ENCODE measurements around the gene NFATC4.
"Not testable (repeated sequence)": the region's sequence is repeated elsewhere in the genome, so short reads cannot be mapped to it uniquely, and the experiment has no call there.

The NFATC4 gene

DNA sequence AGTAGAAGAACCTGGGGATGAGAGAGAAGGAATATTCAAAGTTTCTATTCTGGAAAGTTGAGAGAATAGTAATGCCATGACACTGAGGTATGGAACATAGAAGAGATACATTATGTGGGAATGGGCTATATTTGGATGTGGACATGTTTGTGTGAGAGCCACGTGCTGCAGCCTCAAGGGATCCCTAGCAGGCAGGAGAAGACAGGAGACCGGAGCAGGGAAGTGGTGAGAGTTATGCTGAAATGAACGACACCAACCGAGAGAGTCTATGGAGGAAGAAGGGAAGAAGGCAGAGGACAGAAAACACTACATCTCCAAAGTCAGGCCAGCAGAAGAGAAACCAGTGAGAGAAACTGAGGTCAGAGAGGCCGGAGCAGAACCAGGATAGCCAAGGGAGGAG, 18.2 kb upstream of the NFATC4 start:
- Mint-ChIP-seq H3K4me1 (ENCODE audit: low read depth) (no peaks in the 10 kb centered on the region), H3K9me3 (no peaks in the 10 kb centered on the region), H3K27me3 (ENCODE audit: low read depth) (peaks cover 53% of the 10 kb centered on the region), H3K4me3 (no peak overlapping the region), H3K36me3 (ENCODE audit: low read depth) (no peaks in the 10 kb centered on the region), H3K27ac (no peak overlapping the region)
- no peak for DNase-seq (ENCODE audit: low spot score)

GRCh38 chr14:24351517-24351916, 16.5 kb upstream of the NFATC4 start:
- Mint-ChIP-seq H3K27me3 (ENCODE audit: low read depth) (peaks cover 49% of the 10 kb centered on the region), H3K4me3 (no peak overlapping the region), H3K27ac (no peak overlapping the region), H3K9me3 (no peaks in the 10 kb centered on the region), H3K36me3 (ENCODE audit: low read depth) (no peaks in the 10 kb centered on the region), H3K4me1 (ENCODE audit: low read depth) (no peaks in the 10 kb centered on the region)
- no peak for DNase-seq (ENCODE audit: low spot score)

DNA sequence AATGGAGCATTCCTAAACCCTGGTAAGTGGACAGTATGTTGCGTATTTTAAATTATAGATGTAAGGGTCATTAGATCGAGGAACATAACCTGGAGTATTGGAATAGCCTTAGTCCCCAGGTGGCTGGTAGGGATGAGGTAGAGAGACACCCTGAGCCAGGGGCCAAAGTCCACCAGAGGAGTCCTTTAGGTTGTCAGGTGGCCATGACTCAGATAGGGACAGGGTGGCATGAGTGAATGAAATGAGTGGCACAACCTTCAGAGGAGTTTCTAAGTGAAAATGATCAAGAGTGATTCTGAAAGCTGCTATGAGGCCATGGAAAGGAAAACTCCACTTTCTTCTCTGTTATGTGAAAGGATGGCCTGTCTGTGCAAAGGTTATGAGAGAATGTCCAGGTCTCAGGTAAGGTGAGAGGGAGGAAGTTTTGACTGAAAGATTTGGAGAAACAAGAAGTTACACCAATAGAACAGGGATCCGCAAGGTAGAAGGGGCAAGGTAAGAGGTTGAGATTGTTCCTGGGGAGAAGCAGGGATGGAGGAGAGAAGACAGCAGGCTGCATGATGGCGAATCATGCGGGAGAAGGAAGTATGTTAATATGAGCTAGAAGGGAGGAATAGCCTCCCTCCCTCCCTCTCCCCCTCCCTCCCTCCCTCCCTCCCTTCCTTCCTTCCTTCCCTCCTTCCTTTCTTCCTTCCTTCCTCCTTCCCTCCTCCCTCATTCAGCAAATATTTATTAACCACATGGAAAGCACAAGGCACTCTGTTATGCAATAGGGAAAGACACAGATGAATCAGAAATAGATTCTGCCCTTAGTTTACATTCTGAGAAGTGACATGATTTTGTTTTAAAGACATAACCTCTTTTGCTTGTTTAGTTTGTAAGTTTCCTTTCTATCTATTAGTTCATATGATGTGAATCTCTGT, 14.2 kb upstream of the NFATC4 start:
- Mint-ChIP-seq H3K36me3 (ENCODE audit: low read depth) (no peaks in the 10 kb centered on the region), H3K4me3 (no peak overlapping the region), H3K9me3 (no peaks in the 10 kb centered on the region), H3K4me1 (ENCODE audit: low read depth) (no peaks in the 10 kb centered on the region), H3K27me3 (ENCODE audit: low read depth) (peaks cover 47% of the 10 kb centered on the region), H3K27ac (no peak overlapping the region)
- DNase-seq (ENCODE audit: low spot score), result no peak

DNA sequence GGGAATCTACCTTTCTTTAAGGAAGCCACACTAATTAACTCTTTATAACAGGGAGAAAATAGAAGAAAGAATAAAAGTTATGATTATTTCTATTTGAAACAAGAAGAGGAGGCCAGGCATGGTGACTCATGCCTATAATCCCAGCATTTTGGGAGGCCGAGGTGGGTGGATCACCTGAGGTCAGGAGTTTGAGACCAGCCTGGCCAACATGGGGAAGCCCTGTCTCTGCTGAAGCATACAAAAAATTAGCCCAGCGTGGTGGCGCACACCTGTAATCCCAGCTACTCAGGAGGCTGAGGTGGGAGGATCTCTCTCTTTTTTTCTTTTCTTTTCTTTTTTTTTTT, 13.5 kb upstream of the NFATC4 start:
- not testable (repeated sequence) for H3K4me1 Mint-ChIP-seq (ENCODE audit: low read depth); H3K36me3 Mint-ChIP-seq (ENCODE audit: low read depth); H3K9me3 Mint-ChIP-seq; H3K27ac Mint-ChIP-seq; H3K4me3 Mint-ChIP-seq; DNase-seq (ENCODE audit: low spot score)
- H3K27me3 Mint-ChIP-seq (ENCODE audit: low read depth), result peaks cover 41% of the 10 kb centered on the region

DNA sequence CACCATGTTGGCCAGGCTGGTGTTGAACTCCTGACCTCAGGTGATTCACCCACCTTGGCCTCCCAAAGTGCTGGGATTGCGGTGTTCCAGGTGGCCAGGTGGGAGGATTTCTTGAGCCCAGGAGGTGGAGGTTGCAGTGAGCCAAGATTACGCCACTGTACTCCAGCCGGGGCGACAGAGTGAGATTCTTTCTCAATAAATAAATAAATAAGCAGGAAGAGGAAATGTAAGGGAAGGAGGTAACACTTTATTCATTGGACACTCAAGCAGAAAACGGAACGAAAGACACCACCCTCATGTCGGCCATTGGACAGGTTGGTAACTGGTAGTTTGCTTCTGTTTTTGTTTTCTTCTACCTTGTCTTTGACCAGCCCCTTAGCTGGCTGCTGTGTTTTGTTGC, 13.0 kb upstream of the NFATC4 start:
- no peaks in the 10 kb centered on the region for H3K9me3 Mint-ChIP-seq
- no peaks in the 10 kb centered on the region for H3K4me1 Mint-ChIP-seq (ENCODE audit: low read depth)
- no peaks in the 10 kb centered on the region for H3K36me3 Mint-ChIP-seq (ENCODE audit: low read depth)
- H3K27ac Mint-ChIP-seq, result no peak overlapping the region
- DNase-seq (ENCODE audit: low spot score), result no peak
- no peak overlapping the region for H3K4me3 Mint-ChIP-seq
- peaks cover 41% of the 10 kb centered on the region for H3K27me3 Mint-ChIP-seq (ENCODE audit: low read depth)

GRCh38 chr14:24356208-24356607, 11.8 kb upstream of the NFATC4 start:
- peaks cover 40% of the 10 kb centered on the region for H3K27me3 Mint-ChIP-seq (ENCODE audit: low read depth)
- no peaks in the 10 kb centered on the region for H3K4me1 Mint-ChIP-seq (ENCODE audit: low read depth)
- H3K36me3 Mint-ChIP-seq (ENCODE audit: low read depth), result no peaks in the 10 kb centered on the region

DNA sequence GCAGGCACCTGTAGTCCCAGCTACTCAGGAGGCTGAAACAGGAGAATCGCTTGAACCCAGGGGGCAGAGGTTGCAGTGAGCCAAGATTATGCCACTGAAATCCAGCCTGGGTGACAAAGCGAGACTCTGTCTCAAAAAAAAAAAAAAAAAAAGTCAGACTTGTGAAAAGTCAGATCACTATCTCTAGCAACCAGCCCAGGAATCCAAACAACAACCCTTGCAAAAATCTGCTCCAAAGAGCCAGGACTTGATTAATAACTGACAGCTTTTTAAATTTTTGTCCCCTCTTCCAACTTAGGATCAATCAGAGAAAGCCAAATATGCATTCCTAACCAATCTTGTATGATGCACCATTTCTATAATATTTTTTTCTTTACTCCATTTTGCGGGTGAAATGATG, 7.7 kb upstream of the NFATC4 start:
- peaks cover under 1% of the 10 kb centered on the region for H3K4me1 Mint-ChIP-seq (ENCODE audit: low read depth)
- no peak overlapping the region for H3K4me3 Mint-ChIP-seq
- no peak overlapping the region for H3K27ac Mint-ChIP-seq
- DNase-seq (ENCODE audit: low spot score), result no peak
- peaks cover 48% of the 10 kb centered on the region for H3K27me3 Mint-ChIP-seq (ENCODE audit: low read depth)
- H3K36me3 Mint-ChIP-seq (ENCODE audit: low read depth), result no peaks in the 10 kb centered on the region
- no peaks in the 10 kb centered on the region for H3K9me3 Mint-ChIP-seq

More at GRCh38 chr14:24356208-24356607, 11.8 kb upstream of the NFATC4 start:
- no peak for DNase-seq (ENCODE audit: low spot score)
- no peaks in the 10 kb centered on the region for H3K9me3 Mint-ChIP-seq
- no peak overlapping the region for H3K27ac Mint-ChIP-seq
- no peak overlapping the region for H3K4me3 Mint-ChIP-seq

GRCh38 chr14:24361326-24361725, 6.7 kb upstream of the NFATC4 start:
- Mint-ChIP-seq H3K27ac (no peak overlapping the region), H3K27me3 (ENCODE audit: low read depth) (peaks cover 58% of the 10 kb centered on the region), H3K36me3 (ENCODE audit: low read depth) (no peaks in the 10 kb centered on the region), H3K9me3 (no peaks in the 10 kb centered on the region), H3K4me3 (no peak overlapping the region), H3K4me1 (ENCODE audit: low read depth) (peaks cover 8% of the 10 kb centered on the region)
- no peak for DNase-seq (ENCODE audit: low spot score)

- Mint-ChIP-seq H3K36me3 (ENCODE audit: low read depth) (no peaks in the 10 kb centered on the region), H3K4me1 (ENCODE audit: low read depth) (peaks cover 13% of the 10 kb centered on the region), H3K9me3 (no peaks in the 10 kb centered on the region), H3K4me3 (no peak overlapping the region), H3K27ac (no peak overlapping the region), H3K27me3 (ENCODE audit: low read depth) (peaks cover 64% of the 10 kb centered on the region)
- DNase-seq (ENCODE audit: low spot score), result no peak
Observed at GRCh38 chr14:24362241-24362960, 5.6 kb upstream of the NFATC4 start.

GRCh38 chr14:24363401-24363800, 4.6 kb upstream of the NFATC4 start:
- Mint-ChIP-seq H3K27me3 (ENCODE audit: low read depth) (peaks cover 70% of the 10 kb centered on the region), H3K9me3 (no peaks in the 10 kb centered on the region), H3K4me3 (no peak overlapping the region), H3K4me1 (ENCODE audit: low read depth) (peaks cover 18% of the 10 kb centered on the region), H3K27ac (no peak overlapping the region), H3K36me3 (ENCODE audit: low read depth) (no peaks in the 10 kb centered on the region)
- DNase-seq (ENCODE audit: low spot score), result no peak

- Mint-ChIP-seq H3K36me3 (ENCODE audit: low read depth) (no peaks in the 10 kb centered on the region), H3K4me3 (no peak overlapping the region), H3K4me1 (ENCODE audit: low read depth) (peaks cover 18% of the 10 kb centered on the region), H3K27ac (no peak overlapping the region), H3K9me3 (no peaks in the 10 kb centered on the region), H3K27me3 (ENCODE audit: low read depth) (peaks cover 72% of the 10 kb centered on the region)
- no peak for DNase-seq (ENCODE audit: low spot score)
Observed at GRCh38 chr14:24364841-24365240, 3.1 kb upstream of the NFATC4 start.

DNA sequence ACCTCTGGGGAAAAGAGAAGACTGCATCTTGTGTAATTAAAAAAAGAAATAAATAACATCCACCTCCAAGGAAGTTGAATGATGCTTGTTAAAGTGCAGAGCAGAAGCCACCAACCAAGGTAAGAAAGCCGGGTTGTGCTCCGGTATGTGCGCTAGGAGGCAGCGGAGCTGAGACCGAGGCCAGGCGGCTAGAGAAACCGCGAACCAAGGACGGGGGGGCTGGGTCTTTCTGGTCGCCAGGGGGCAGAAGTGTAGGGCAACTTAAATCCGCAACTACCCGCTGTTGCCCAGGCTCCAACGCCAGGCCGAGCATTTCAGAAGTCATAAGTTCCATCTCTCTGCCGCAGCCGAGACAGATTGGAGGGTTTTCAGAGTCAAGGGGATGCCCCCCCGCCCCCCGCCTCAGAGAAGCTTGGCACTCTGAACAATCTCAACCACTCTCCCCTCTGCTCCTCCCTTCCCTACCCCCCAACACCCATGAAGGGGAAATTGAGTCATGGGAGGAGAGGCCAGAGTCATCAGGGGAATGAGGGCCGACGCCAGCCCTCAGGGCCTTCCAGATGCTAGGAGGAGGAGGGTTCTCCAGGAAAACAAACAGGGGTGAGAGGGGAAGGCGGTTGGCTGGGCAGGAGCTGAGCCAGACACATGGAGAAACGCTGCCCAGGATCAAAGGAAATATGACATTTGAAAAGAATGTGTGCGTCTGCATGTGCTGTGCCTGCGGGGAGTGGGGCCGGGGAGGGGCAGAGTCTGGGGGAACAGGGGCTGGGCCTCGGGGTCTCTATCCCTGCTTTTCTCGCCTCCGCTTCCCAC, 2.2 kb upstream of the NFATC4 start:
- peaks cover 63% of the 10 kb centered on the region for H3K27me3 Mint-ChIP-seq (ENCODE audit: low read depth)
- H3K4me3 Mint-ChIP-seq, result peak overlapping the region; percentile 46
- DNase-seq (ENCODE audit: low spot score), result peak; percentile 29
- H3K4me1 Mint-ChIP-seq (ENCODE audit: low read depth), result peaks cover 18% of the 10 kb centered on the region
- H3K36me3 Mint-ChIP-seq (ENCODE audit: low read depth), result no peaks in the 10 kb centered on the region
- no peak overlapping the region for H3K27ac Mint-ChIP-seq
- no peaks in the 10 kb centered on the region for H3K9me3 Mint-ChIP-seq

- DNase-seq (ENCODE audit: low spot score), result no peak
- Mint-ChIP-seq H3K36me3 (ENCODE audit: low read depth) (no peaks in the 10 kb centered on the region), H3K27me3 (ENCODE audit: low read depth) (peaks cover 65% of the 10 kb centered on the region), H3K27ac (no peak overlapping the region), H3K4me1 (ENCODE audit: low read depth) (peaks cover 18% of the 10 kb centered on the region), H3K9me3 (no peaks in the 10 kb centered on the region), H3K4me3 (no peak overlapping the region)
Observed at GRCh38 chr14:24366413-24366720, 1.6 kb upstream of the NFATC4 start.

All from T-helper 2 cell treated with Interferon-gamma antibody and Interleukin-4, amounts not matched to agents 5 μg/mL and 100 μg/mL, for 36 hours (primary cell).